ENCODE measurements around the gene CD52. TPM values are rescaled to one million over a fixed set of nuclear protein-coding genes. Genes with fewer than 3 reads are reported as not detected.
"Not testable (repeated sequence)": the region's sequence is repeated elsewhere in the genome, so short reads cannot be mapped to it uniquely, and the experiment has no call there.

The CD52 gene
- polyA plus RNA-seq, 4 donors: 2.7 to 6.6 (median 5.2) TPM

DNA sequence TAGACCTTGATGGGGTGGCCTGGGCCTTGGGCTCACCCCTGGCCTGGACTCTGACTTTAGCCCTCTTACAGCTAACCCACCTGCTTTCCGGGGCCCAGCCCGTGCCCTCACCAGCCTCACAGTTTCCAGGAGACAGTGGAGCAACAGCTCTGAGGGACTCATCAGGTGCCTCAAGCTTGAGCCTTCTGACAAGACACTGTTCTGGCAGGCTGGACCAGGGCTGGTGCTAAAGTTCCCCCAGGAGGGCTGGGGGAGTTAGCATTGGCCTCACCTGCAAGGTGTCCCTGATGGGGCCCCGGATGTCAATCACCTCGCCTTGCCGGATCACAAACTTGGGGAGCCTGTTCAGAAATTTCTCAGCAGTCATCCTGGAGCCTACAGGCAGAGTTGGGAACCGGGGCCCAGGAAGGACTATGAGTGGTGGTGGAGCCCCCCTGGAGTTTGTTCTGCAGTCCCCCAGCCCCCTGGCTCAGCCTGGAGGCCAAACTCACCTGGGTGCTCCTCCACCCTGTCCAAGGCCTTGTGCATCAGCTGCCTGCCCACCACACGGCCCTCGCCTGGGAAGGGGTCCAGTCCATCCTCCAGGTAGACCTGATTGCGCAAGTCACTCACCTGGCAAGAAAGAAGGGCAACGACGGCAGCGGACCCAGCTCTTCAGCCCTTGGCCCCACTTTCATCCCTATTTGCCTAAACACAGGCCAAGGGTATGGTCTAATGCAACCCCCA lies 33.7 kb upstream of the CD52 start:
- DNase-seq (ENCODE audit: low read depth in 4 of 4, low spot score in 3 of 4): no peak

DNA sequence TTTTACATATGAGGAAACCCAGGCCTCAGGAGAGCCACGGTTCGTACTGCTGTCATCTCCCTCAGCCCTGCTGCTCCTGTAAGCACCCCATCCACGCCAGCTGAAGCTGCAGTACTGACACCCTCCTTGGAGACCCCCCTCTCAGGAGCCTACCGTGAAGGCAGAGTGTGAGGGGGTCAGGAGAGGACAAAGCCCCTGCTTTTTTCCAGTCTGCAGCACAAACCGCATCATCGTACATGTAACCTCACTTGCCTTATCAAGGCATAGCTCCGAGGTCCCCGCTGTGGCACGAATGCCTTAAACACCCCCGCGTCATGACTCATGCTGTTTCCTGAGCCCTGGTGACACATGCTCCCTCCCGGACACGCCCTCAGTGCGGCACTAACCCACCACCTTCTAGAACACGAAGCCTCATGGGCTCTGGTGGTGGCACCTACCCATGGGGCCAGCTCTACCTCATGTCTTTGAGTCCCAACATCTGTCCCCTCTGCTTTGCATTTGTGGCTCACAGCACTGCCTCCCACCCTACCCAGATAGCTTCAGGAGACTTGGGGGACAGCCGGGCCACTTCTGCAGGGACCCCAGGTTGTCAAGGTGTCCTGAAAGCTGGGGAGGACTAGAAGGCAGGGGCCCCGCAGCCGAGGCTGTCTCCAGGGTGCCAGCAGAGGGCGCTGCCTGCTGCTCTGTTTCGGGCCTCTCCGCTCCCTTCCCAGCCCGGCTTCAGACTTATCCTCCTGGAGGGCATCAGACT lies 33.0 kb upstream of the CD52 start:
- no peak for DNase-seq (ENCODE audit: low read depth in 4 of 4, low spot score in 3 of 4)

DNA sequence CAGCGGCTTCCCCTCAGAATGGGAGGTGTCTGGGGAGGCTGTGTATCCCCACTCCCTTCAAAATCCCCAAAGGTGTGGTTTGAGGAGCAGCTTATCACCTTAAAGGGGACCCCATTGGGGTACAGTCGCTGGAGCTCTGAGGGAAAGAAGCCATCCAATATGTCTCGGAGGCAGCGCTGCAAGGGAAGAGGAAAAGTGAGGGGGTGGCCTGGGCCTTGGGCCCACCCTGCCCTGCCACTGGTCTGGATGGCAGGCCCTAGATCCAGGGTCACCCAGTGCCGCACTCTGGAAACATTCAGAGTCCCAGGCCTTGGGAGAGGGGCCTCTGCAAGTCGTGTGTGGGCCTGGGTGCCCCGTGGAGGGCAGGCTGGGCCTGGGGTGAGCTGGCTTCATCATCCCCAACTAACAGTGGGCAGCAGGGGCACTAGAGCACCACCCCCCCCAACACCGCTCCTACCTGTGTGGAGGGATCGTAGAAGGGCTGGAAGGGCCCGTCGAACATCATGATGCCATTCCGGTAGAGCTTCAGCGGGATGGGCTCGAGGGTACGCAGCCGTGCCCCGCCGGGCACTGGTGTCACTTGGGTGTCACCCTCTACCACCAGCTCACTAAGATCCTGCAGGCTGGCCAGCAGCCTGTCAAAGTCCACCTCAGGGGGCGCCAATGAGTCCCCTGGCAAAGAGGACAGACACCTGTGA lies 32.2 kb upstream of the CD52 start:
- no peak for DNase-seq (ENCODE audit: low read depth in 4 of 4, low spot score in 3 of 4)

DNA sequence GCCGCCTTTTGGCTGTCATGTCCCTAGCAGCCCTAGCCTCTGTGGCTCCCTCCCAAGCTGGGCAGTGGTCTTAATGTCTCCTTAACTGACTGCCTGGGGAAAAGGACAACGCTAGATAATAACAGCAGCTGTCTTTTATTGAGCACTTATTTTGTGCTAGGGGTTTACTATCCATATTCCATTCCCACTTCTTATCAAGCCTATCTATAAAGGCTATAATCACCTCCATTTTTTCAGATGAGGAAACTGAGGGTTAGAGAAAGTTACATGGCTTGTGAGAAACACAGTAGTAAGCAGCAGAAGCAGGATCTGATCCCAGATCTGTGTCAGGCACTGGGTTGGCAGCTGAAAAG lies 31.7 kb upstream of the CD52 start:
- DNase-seq (ENCODE audit: low read depth in 4 of 4, low spot score in 3 of 4): no peak

DNA sequence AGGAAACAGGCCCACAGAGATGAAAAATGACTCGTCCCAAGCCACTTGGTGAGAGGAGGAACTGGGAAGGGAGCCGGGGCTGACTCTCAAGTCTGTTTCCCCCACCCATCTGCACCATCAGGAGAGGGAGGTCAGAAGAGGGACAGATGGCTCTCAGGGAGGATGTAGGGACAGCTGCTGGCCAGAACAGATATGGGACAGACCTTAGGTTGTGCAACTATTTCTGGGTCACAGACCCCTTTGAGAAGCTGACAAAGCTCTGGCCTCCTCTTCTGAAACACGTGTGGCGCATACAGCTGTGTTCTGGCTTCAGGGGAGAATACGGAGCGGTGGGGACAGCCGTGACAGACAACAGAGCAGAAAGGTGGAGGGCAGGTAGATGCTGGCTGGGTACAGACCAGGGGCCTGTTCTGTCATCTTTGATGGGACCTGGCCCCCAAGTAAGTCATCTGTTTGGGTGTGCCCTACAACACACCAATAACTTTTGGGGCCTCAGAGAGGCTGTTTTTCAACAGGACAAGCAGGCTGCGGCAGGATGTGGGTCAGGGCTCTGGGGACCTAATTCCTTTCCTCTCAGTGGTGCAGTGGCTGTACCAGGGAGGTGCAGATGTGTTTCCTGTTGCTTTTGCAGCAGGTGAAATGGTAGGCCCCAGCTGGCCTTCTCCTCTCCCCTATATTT lies 30.6 kb upstream of the CD52 start:
- no peak for DNase-seq (ENCODE audit: low read depth in 4 of 4, low spot score in 3 of 4)

GRCh38 chr1:26287811-26288210 lies 29.9 kb upstream of the CD52 start:
- DNase-seq (ENCODE audit: low read depth in 4 of 4, low spot score in 3 of 4): no peak

DNA sequence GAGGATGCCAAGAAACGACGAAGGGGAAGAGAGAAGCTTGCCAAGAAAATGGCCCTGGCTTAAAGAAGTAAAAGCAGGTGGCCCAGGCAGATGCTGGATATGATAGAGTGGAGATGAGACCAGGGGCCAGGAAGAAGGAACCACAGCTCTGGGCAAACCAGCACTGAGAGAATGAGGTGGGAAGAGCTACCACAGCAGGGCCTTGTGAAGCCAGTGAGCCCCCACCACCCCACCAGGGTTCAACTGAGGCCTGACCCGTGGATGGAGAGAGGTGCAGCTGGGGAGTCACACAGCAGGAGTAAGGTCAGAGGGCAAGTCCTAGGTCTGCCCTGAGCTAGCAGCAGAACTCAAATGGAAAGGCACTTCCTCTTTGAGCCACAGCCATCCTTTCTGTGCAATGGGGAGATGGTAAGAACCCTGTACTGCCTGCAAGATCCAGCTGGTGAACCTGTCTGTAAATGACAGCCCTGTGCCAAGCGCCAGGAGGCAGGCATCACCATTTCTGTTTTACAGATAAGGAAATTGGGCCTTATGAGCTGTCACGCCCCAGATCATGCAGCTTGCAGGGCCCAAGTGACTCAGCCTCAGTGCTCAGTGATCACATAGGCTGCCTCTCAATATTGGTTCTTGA lies 29.3 kb upstream of the CD52 start:
- DNase-seq (ENCODE audit: low read depth in 4 of 4, low spot score in 3 of 4): no peak

GRCh38 chr1:26289158-26290059 lies 28.3 kb upstream of the CD52 start:
- DNase-seq (ENCODE audit: low read depth in 4 of 4, low spot score in 3 of 4): no peak

GRCh38 chr1:26290122-26290881 lies 27.5 kb upstream of the CD52 start:
- DNase-seq (ENCODE audit: low read depth in 4 of 4, low spot score in 3 of 4): no peak

DNA sequence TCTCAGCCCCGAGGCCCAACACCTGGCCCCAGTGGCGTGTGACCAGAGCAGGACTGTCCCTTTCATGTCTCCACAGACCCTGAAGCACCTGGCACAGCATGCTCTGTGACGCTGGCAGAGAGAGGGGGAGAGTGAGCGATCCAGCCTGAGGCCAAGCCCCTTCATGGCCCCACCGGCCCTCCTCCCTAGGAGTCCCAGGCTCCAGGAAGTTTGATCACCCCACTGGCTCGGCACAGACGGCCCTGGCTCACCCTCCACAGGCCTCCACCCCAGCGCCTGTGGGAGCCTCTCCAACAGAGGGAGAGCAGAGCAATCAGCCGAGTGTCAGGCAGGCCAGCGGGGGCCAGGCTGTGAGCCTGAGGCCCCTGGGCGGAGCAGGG lies 26.9 kb upstream of the CD52 start:
- no peak for DNase-seq (ENCODE audit: low read depth in 4 of 4, low spot score in 3 of 4)

DNA sequence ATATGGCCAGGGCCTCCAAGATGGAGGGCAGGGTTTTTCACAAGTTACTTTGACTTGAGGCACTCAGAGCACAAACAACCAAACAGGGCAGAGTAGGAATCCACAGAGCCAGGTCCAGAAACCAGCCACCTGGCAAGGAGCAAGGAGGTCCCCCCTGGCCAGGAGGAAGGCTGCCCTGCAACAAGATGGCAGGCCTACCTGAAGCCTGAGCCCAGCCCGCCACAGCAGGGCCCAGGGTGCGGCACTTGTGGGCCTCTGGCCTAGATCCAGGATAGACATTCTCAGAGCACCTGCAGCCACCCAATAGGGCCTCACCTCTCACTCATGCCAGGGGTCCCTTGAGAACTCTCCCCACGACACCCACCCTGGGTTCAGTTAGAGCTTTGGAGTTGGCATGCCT lies 26.3 kb upstream of the CD52 start:
- DNase-seq (ENCODE audit: low read depth in 4 of 4, low spot score in 3 of 4): no peak

DNA sequence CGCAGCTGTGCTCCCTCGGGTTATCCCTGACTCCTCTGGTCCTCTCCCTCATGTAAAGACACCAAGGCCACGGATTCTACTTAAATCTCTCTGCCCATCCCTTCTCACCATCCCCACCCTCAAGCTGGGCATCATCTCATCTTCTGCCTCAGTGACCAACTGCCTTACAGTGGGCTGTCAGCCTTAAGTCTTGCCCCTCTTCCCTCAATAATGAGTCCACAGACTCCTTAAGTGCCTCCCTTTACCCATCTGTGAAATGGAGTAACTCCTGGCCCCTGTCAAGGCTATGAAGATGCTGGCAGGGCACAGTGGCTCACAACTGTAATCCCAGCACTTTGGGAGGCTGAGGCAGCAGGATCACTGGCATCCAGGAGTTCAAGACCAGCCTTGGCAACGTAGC lies 25.8 kb upstream of the CD52 start:
- no peak for DNase-seq (ENCODE audit: low read depth in 4 of 4, low spot score in 3 of 4)

GRCh38 chr1:26292735-26293134 lies 25.0 kb upstream of the CD52 start:
- not testable (repeated sequence) for DNase-seq (ENCODE audit: low read depth in 4 of 4, low spot score in 3 of 4)

- DNase-seq (ENCODE audit: low read depth in 4 of 4, low spot score in 3 of 4): no peak
Observed at GRCh38 chr1:26293911-26294463, 23.8 kb upstream of the CD52 start.

DNA sequence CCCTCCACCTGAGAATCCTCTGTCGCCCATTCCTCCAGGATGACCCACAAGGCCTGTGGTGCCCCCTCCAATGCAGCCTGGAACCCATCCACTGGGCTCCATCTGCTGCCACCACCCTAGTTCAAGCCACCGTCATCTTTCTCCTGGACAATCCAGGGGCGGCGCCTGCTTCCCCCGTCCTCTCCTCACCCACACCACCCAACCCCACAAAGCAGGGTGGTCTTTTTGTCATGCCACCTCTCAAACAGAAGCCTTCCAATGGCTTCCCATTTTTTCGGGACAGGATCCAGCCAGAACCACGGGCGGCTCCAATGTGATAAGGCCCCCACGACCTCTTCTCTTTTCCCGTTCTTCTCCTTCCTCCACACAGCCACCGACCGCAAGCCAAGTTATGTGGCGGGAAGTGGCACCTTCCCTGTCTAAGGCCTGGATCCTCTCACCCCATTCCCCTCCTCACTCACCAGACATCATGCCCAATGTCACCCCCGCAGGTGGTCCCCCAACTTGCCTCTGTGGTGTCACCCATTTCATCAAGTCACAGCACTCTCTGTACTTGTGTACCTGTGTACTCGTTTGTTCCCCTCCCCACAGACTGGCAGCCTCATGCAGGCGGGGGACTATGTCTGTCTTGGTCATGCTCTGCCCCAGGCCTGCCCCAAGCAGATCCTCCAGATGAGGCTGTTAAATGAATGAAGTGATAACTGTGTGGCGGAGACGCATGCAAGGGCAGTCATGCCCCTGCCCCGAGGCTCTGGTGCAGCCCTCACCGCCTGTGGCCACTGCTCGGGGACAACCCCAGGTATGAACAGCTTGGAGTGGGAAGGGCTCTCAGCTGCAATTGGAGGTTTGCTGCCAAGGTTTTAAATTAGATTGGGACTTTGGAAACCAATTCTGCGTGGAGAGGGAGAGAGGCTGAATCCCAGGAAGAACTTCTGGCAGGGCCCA lies 22.3 kb upstream of the CD52 start:
- DNase-seq (ENCODE audit: low read depth in 4 of 4, low spot score in 3 of 4): no peak

GRCh38 chr1:26296340-26297056 lies 21.3 kb upstream of the CD52 start:
- no peak for DNase-seq (ENCODE audit: low read depth in 4 of 4, low spot score in 3 of 4)

Data from left renal pelvis (tissue), 4 donors.